HG03045 (cell line): ENCODE results near the gene CHKB.
A peak's percentile ranks its signal among the peaks of the same experiment; 100 is the strongest.

Experiments
- ATAC-seq: cut with Tn5 transposase; IDR thresholded peaks from one replicate; pipeline ENCODE4 v1.9.1; 2021; ENCODE audit warnings: mild to moderate bottlenecking, moderate library complexity; ENCODE audit not compliant: unreplicated experiment

Gene CHKB

DNA sequence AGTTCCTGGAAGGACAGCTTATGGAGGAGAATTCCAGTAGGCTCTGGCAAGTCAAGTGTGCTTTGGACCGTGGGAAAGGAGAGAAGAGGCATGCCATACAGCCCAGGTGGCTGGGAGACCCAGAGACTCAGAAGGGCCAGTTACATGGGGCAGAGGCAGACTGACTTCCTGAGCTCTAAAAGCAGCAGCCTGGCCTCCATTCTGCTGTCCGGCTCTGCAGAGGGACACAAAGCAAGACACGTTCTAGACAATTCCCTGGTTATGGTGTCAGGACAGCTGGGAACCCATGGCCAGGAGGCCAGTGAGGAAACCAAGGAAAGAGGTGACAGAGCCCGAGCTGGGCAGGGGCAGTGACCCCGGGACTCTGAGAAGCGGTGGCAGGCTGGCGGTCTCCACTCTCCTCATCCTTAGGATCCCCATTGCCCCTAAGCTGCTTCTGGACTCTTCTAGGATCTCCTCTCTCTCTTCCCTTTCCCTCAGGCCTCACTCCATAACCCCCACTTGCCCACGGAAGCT lies 7.2 kb downstream of the CHKB start:
- ATAC-seq, result no peak

DNA sequence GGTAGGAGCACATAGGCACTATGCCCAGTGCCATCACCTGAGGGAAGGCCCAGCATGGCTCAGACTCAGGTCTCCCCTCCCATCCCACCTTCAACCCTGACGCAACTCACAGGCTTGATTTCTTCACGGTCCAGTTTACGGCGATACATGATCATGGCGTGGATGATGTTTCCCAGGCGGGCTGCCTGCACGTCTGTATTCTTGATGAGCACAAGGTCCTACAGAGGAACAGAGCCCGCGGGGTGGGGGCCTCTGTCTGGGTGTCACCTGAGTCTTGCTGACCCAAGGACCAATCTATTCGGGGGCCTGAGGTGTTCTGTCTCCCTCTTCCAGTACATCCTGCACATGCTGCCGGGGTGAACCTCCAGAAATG lies 8.3 kb downstream of the CHKB start:
- no peak for ATAC-seq

DNA sequence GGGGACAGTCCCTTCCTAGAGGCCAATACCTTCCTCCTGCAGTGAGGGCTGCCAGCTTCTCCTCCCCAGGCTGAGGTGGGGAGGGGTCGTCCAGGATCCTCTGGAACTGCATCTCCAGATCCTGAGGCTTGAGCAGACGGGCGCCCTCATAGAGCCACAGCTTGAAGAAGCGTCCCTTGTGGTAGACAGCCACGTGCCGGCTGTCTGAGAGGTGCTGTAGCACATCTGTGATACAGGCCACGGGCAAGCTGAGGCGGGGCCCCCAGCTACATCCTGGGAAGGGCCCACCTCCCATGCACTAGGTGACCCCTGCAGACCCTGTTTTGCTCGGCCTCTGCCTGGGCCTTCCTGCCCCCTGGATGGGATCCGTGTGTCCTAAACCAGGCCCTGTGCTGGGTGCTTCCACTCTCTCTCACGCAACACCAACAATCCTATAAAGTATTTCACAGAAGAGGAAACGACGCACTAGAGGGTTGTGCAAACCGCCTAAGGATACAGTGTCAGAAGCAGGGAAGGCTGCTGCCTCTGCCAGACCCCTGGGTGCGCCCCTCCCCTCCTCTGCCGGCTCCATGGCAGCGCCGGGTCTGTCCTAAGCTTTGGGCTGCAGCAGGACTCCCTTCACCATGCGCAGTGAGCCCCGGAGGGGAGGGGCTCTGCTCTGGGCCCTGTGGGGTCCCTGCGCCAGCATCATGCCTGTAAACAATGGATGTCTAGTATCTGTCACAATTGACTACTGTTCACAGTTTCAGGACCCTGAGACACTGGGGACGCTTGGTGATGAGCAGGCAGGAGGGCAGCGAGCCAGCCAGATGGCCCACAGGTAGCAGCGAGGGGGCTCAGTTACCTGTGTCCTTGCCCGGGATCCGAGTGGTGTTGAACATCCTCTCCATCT lies 8.9 kb downstream of the CHKB start:
- ATAC-seq, result no peak

DNA sequence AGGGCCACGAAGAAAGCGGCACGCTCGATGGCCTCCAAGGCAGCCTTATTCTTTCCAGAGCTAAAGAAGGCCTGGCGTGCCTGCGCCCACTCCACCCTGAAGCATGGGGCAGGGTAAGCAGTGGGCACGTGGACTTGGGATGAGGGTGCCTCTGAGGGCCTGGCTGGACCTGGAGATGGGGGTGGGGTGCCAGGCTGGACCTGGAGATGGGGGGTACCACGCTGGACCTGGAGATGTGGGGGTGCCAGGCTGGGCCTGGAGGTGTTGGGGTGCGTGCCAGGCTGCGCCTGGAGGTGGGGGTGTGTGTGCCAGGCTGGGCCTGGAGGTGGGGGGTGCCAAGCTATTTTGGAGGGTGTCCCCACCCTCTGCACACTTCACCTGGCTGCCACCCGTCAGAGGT lies 9.7 kb downstream of the CHKB start:
- ATAC-seq, result no peak

DNA sequence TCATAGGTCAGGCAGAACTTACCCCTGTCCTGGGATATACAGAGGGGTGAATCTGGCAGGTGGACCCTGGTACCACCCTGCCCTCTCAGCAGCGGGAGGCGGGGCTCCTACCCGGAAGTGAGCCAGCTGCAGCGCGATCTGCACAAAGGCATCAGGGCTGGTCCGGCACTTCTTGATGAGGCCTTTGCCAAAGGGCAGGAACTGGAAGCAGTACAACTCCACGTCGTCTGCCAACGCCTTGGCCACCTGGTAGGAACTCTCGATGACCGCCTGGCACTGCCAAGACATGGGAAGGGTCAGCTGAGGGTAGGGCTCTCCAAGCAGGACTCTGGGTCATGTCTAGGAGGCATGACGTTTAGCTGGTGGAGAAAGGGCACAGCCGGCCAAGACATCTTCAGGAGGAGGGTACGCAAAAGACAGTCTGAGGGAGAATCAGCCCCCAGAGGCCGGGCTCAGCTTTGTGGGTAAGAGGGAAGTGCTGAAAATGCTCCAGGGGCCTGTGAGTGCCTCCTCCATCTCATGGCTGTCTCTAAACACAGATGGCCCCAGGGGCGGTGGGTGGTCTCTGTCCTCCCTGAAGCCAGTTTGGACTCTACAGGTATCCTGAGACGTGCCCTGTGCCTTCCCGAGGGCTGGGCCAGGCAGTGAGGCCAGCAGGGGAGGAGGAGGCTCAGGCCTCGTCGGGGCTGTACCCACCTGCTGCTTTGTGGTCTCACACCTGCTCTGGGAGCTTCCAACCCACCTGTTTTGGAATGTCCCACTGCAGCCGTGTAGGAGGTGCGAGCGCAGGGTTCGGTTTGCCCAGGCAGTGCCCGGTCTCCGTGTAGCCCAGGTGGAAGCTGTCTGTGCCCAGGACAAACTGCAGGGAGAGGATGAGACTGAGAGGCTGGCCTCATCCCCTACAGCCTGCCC lies 11.1 kb downstream of the CHKB start:
- ATAC-seq, result no peak

DNA sequence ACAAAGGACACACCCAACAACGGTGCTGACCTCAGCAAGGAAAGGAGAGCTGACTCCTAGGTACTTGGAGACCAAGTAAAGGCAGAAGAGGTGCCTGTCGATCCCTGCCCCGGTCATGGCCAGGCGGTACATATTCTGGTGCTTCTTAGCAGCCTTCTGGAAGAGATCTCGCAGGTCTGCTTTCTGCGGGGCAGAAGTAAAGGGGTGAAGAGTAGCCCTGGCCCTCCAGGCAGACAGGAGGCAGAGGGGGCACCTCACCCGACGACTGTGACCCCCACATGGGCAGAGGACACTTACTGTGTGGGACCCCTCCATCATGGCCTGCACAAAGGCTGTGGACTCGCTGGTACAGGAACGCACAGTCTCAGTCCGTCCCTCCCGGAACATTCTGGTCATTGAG lies 11.8 kb downstream of the CHKB start:
- ATAC-seq, result no peak

DNA sequence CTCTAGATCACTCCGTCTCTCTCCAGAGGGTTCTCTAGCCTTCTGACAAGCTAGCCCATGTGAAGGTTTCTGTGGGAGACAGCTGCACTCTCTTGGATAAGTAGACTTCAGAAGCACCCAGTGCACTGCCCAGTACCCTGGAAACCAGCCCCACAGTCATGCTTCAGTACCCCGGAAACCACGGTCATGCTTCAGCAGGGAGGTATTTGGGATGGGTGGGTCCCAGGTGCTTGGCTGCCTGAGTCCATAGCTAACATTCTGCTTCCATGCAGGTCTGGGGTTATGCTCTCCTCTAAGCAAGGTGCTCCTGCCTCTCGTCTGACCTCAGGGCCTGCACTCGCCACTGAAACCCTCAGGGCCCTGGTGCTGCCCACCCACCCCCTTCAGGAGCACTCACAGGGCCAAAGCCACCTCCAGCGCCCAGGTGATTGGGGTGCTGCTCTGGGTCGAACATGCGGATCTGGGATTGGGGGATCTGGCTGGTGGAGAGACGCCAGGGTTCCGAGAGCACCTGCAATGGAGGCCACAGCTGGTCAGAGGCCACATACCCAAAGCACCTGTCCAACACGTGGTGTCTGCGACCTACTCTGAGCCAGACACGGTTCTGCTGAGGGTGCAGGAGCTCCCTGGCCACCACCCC lies 12.6 kb downstream of the CHKB start:
- no peak for ATAC-seq

DNA sequence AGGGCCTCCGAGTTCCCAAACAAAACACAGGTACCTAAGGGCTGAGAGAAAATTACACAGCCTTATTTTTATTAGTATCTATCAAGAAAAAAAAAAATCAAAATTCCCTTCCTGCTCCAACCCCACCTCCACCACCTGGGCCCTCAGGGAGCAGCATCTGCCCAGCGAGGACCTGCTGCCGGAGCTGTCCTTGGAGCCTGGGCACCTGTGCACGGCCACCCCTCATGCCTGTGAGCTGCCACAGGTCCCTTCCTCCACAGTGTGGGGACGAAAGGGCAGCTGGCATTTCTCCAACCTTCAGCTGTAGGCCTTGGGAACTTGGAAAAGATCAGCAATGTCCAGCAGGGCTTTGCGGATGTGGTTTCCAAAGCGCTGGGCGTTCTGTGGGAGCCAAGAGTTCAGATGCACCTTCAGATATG lies 13.6 kb downstream of the CHKB start:
- ATAC-seq, result no peak

DNA sequence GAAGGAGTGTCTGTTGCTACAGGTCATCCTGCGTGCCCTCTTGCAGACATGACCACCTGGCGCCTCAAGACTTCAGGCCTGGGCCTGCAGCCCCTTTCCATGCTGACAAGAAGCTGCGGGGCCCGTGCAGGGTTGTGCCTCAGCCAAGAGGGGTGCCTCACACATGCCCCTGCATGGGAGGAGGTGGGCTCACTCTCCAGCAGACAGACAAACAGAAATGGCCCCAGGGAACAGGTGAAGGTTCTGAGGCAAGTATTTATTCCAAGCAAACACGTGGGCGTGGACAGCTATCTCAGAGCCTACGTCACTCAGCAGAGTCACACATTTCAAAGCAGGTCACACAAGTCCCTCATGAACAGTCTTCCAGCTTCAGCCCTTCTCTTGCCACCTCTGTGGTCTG lies 14.0 kb downstream of the CHKB start:
- no peak for ATAC-seq

DNA sequence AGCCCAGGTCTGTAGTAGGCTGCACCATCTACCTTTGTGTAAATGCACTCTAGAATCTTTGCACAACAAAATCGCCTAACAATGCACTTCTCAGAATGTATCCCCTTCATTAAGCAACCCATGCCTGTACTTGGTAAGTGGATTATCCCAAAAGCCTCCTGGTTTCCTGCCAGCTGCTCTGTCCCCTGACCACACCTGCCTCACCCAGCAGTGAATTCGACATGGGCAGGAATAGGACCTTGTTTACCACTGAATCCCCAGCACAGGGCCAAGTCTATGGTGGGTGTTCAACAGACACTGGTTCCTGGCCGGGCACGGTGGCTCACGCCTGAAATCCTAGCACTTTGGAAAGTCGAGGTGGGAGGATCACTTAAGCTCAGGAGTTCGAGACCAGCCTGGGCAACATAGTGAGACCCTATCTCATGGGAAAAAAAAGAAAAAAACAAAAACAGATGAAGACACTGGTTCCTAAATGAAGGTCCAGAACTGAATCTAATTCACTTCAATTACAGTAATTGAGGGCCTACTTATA lies 14.9 kb downstream of the CHKB start:
- ATAC-seq, result no peak

DNA sequence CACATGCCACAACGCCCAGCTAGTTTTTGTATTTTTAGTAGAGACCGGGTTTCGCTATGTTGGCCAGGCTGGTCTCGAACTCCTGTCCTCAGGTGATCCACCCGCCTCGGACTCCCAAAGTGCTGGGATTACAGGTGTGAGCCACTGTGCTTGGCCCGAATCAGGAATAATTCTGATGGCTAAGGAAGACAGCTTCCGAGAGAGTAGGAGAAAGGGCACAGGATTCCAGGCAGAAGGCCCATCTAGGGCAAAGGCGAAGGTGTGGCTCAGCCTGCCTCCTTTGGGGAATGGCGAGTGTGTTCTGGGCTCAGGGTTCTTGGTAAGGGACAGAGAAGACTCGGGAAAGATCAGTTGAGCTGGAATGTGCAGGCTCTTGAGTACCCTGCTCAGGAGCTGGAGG lies 18.4 kb downstream of the CHKB start:
- ATAC-seq, result no peak

DNA sequence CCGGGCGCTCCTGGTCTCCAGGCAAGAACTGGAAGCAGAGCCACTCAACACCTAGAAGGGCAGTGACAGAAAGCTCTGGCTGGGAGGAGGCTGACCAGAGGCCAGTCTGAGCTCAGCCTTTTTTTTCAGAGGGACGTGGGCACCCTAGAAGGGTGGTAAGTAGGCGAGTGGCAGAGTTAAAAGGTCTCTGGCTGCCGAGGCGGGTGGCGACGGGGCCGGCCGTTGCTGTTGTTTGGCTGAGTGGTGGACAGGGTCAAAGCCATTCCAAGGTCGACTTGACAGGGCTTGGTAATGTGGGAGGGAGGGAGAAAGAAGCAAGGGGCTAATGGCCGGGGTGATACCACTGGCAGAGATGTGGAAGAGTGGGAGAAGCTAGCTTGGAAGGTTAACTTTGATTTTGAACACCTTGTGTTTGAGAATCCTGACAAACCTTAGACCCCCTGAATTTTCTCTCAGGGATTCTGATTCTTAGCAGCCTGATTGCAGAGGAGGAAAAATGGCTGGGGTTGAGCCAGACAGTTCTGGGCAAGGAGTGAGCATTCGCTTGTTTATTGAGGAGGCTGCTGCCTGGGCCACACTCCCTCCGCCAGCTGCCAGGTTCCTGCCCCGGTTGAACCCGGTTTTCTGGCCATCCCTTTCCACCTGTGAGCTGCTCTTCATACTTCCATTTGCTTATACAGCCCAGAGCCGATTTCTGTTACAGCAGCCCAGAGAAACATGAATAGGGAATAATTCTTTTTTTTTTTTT lies 19.1 kb downstream of the CHKB start:
- peak; percentile 16 for ATAC-seq

DNA sequence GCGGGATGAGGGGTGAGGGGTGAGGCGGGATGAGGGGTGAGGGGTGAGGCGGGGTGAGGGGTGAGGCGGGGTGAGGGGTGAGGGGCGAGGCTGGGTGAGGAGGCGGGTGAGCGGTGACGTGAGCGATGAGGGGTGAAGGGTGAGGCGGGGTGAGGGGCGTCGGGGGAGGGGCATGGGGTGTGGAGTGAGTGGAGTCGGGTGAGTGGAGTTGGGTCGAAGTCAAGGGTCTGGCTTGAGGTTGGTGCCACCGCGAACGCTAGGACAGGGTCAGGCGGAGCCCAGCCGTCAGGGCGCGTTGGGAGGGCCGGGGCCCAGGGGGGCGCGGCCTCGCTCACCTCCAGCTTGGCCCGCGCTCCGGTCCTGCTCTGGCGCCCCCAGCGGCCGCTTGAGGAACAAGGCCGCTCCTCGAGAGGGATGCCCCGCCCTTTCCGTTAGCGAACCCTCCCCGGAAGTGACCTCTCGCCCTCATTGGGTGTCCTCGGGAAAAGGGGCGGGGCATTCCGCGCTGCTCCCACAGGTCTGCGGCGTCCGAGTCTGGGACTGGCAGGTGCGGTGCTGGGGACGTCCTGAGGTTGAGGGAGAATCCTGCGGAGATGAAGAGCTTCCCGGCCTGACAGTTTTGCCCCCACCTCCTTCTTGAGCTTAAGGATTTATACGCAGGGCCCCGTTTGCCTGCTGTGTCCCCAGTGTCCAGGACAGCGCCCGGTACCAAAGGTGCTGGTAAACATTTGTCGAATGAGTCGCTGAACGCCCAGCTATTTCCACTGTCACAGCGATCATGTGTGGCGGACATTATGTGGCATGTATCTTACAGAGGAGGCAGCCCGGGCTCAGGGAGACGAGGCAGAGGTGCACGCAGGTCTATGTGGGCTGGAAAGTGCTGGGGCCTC lies 19.9 kb downstream of the CHKB start, which contains the start of gene SYCE3:
Gene SYCE3 (minus strand): TSS at position 397 of the 890 bp plus-strand sequence. CDS start 6,514 bp downstream, outside the sequence.
- ATAC-seq, result peak; percentile 86

DNA sequence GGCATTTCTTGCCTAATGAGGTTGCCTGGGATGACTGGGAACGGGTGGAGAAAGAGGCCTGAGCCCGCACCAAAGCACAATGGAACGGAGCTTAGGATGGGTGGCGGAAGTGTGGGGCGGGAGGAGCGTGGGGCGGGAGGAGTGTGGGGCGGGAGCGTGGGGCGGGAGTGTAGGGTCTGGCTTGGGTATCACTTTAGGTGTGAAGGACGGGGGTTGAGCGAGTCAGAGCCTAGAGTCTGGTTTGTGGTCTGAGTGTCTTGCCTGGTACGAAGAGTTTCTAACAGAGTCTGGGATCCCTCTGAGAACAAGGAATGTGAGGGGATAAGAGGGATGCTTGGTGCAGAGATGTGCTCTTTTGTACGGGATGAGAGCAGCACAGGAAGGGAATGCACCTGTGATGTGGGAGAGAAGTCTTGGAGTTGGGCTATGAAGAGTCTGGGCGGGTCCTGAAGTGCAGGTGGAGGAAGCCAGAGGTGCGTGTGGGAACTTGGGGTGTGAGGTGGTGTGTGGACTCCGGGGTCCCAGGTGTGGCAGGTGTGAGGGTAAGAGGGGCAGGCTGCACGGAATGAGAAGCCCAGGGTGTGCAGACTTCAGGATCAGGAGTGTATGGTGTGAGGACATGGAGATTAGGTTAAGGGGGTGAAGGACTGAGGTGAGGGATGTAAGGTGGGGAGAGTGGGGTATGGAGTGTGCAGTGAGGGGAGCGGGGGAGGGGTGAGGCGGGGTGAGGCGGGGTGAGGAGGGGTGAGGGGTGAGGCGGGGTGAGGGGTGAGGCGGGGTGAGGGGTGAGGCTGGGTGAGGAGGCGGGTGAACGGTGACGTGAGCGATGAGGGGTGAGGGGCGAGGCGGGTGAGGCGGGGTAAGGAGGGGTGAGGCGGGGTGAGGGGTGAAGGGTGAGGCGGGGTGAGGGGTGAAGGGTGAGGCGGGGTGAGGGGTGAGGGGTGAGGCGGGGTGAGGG lies 21.0 kb downstream of the CHKB start:
- ATAC-seq, result no peak

DNA sequence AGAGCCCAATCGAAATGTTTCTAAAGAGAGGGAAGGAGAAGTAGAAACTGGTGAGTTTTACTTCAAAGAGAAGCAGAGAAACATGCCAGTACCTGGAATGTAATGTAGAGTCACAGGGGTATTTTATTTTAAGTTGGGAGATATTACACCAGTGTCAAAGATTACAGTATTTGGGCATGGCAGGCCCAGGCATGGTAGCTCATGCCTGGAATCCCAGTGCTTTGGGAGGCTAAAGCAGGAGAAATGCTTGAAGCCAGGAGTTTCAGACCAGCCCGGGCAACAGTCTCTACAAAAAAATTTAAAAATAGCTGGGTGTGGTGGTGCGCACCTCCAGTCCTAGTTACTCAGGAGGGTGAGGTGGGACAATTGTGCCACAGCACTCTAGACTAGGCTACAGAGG lies 22.6 kb downstream of the CHKB start:
- no peak for ATAC-seq

DNA sequence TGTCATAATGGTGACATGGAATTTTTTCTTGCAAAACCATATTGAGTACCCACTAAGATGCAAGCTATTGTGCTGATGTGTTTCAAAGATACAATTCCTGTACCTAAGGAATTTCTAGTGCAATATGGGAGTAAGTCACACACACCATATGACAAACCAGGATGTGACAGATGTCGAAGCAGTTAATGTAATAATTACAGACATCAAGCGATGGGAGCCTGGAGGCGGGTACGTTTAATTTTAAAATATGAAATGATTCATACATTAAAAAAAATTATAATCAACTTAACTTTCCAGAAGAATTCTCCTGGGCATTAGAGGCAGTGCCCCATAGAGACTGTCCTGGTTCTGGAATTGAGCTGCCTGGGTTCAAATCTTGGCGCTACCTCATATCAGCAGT lies 25.9 kb downstream of the CHKB start:
- ATAC-seq, result no peak

DNA sequence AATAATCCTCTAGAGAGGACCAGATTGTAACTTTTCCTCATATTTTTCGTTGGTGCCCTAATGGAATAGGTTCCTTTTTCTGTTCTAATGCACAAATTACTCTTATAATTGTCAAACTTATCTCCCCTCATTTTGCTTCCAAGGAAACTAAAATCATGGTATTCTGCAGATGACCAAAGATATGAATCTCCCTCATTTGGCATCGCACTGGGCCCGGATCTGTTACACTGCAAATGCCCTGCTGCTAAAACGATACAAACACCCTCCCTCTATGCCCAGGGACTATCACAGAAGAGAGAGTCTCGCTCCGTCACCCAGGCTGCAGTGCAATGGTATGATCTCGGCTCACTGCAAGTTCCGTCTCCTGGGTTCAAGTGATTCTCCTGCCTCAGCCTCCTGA lies 29.3 kb downstream of the CHKB start:
- ATAC-seq, result no peak

DNA sequence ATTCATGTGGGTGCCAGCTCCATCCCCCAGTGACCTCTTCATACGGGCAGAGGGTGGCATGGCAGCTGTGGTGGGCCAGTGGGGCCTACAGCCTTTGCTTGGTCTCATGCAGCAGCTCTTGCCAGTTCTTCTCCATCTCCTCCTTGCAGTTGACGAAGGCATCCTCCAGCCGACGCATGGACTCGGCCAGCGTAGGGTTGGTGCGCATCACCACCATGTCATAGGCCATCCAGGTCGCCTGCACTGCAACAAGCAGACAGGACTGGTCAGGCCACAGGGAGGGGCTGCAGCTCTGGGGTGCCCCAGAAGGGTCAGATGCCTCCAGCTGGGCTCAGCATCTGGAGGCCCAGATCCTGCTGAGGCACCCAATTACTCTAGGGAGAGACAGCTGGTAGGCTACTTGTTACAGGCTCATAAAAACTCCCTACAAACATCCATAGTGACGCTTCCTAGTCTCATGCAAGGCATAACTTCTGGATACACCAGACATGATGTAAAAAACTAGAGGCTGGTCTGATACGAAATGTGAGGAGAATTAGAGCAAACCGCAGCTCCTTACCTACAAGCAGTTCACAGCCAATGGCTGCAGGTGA lies 31.4 kb downstream of the CHKB start:
- ATAC-seq, result no peak
